ENCODE results near the gene TLR2.

Gene TLR2

DNA sequence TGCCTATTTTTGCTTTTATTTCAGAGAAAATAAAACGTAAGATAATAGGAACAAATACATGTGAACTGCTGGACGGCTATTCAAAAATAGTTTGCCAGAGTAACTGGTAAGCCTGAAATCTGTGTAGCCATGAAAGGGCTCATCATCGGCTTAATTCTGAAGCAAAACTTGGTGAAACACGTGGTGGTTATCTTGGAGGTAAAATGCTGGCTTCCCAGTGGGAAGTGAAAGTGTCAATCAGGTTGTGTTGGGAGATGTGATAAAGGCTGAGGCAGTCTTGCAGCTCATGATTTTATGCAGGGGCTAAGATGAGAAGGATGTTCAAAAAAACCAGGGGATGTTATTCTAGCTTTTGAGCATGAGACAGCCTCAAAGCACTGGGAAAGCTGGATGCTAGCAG lies 36.1 kb upstream of the TLR2 start:
- Histone ChIP-seq H4K20me1 (ENCODE audit: insufficient read depth, low read length) (no peaks in the 10 kb centered on the region), H3K9ac (ENCODE audit: low read length) (no peak overlapping the region), H2AFZ (ENCODE audit: low read length) (no peak overlapping the region), H3K4me2 (ENCODE audit: low read length) (no peak overlapping the region), H3K9me3 (ENCODE audit: low read length) (no peaks in the 10 kb centered on the region), H3K27ac (ENCODE audit: low read depth, low read length, poor library complexity, severe bottlenecking) (no peak overlapping the region), H3K27me3 (ENCODE audit: insufficient read depth, low read length) (no peaks in the 10 kb centered on the region), H3F3A (ENCODE audit: insufficient read depth, low read length) (no peaks in the 10 kb centered on the region), H3K4me3 (ENCODE audit: low read depth, low read length, poor library complexity, severe bottlenecking) (no peak overlapping the region), H3K4me1 (ENCODE audit: insufficient read depth, low read length, severe bottlenecking) (peaks cover 18% of the 10 kb centered on the region), H3K36me3 (ENCODE audit: insufficient read depth, low read length) (no peaks in the 10 kb centered on the region), H3K9me2 (ENCODE audit: low read depth, low read length) (no peaks in the 10 kb centered on the region), H3K79me2 (ENCODE audit: insufficient read depth, low read length) (no peaks in the 10 kb centered on the region)
- TF ChIP-seq CTCF (IDR thresholded peaks at IDR 0.05; ENCODE audit: low read length), result no peak
- TF ChIP-seq EZH2 (IDR thresholded peaks at IDR 0.05; ENCODE audit: borderline replicate concordance, low read length), result no peak

DNA sequence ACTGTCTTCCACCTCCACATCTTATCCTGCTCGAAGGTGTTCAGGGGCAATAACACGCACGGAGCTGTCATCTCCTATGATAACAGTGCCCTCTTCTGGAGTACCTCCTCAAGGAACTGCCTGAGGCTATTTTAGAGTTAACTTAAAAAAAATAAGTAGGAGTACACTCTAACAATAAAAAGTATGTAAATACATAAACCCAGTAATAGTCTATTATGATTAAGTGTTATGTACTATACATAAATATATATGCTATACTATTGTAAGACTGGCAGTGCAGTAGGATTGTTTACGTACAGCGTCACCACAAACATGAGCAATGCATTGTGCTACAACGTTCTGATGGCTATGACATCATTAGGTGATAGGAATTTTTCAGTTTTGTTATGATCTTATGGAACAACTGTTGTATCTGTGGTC lies 34.5 kb upstream of the TLR2 start:
- Histone ChIP-seq H3K9me3 (ENCODE audit: low read length) (no peaks in the 10 kb centered on the region), H3K27me3 (ENCODE audit: insufficient read depth, low read length) (no peaks in the 10 kb centered on the region), H3K4me1 (ENCODE audit: insufficient read depth, low read length, severe bottlenecking) (peaks cover 11% of the 10 kb centered on the region), H3K9me2 (ENCODE audit: low read depth, low read length) (no peaks in the 10 kb centered on the region), H3K27ac (ENCODE audit: low read depth, low read length, poor library complexity, severe bottlenecking) (no peak overlapping the region), H3K79me2 (ENCODE audit: insufficient read depth, low read length) (no peaks in the 10 kb centered on the region), H2AFZ (ENCODE audit: low read length) (no peak overlapping the region), H3K36me3 (ENCODE audit: insufficient read depth, low read length) (no peaks in the 10 kb centered on the region), H3K9ac (ENCODE audit: low read length) (no peak overlapping the region), H3F3A (ENCODE audit: insufficient read depth, low read length) (no peaks in the 10 kb centered on the region), H3K4me2 (ENCODE audit: low read length) (no peak overlapping the region), H4K20me1 (ENCODE audit: insufficient read depth, low read length) (no peaks in the 10 kb centered on the region), H3K4me3 (ENCODE audit: low read depth, low read length, poor library complexity, severe bottlenecking) (no peak overlapping the region)
- TF ChIP-seq CTCF (IDR thresholded peaks at IDR 0.05; ENCODE audit: low read length) (peak; percentile 68), EZH2 (IDR thresholded peaks at IDR 0.05; ENCODE audit: borderline replicate concordance, low read length) (no peak)

- Histone ChIP-seq H3F3A (ENCODE audit: insufficient read depth, low read length) (no peaks in the 10 kb centered on the region), H3K9me3 (ENCODE audit: low read length) (no peaks in the 10 kb centered on the region), H3K4me2 (ENCODE audit: low read length) (no peak overlapping the region), H3K4me3 (ENCODE audit: low read depth, low read length, poor library complexity, severe bottlenecking) (no peak overlapping the region), H4K20me1 (ENCODE audit: insufficient read depth, low read length) (no peaks in the 10 kb centered on the region), H3K79me2 (ENCODE audit: insufficient read depth, low read length) (no peaks in the 10 kb centered on the region), H3K36me3 (ENCODE audit: insufficient read depth, low read length) (no peaks in the 10 kb centered on the region), H3K4me1 (ENCODE audit: insufficient read depth, low read length, severe bottlenecking) (peaks cover 11% of the 10 kb centered on the region), H3K9me2 (ENCODE audit: low read depth, low read length) (no peaks in the 10 kb centered on the region), H3K27me3 (ENCODE audit: insufficient read depth, low read length) (no peaks in the 10 kb centered on the region), H2AFZ (ENCODE audit: low read length) (no peak overlapping the region), H3K27ac (ENCODE audit: low read depth, low read length, poor library complexity, severe bottlenecking) (no peak overlapping the region), H3K9ac (ENCODE audit: low read length) (no peak overlapping the region)
- TF ChIP-seq CTCF (IDR thresholded peaks at IDR 0.05; ENCODE audit: low read length), result no peak
- TF ChIP-seq EZH2 (IDR thresholded peaks at IDR 0.05; ENCODE audit: borderline replicate concordance, low read length), result no peak
These were observed 33.0 kb upstream of the TLR2 start for GRCh38 chr4:153651116-153651515.
